ENCODE results near the gene CD101. TPM values are rescaled to one million over a fixed set of nuclear protein-coding genes. Genes with fewer than 3 reads are reported as not detected.

CD101 gene
- total RNA-seq, 1 experiment from 2014 or later, result 1.2 TPM

GRCh38 chr1:117077267-117077666, 75.7 kb downstream of the CD101 start:
- H3K79me2 ChIP-seq (ENCODE audit: insufficient read depth, low read length), result no peaks in the 10 kb centered on the region; the same call in 1 of the 2 replicates
- no peak overlapping the region for H3K9ac ChIP-seq (ENCODE audit: low read length)
- peak; percentile 44; the same call in 1 of the 2 replicates for TF ChIP-seq CEBPB (IDR thresholded peaks at IDR 0.05; ENCODE audit: low read depth)
- no peak for TF ChIP-seq EGR1 (IDR thresholded peaks at IDR 0.05; ENCODE audit: low read depth)
- TF ChIP-seq EZH2phosphoT487 (IDR thresholded peaks at IDR 0.05; ENCODE audit: borderline replicate concordance), result no peak
- peak; percentile 59; the same call in 1 of the 2 replicates for TF ChIP-seq JUND (IDR thresholded peaks at IDR 0.05)
- TF ChIP-seq SP1 (IDR thresholded peaks at IDR 0.05; ENCODE audit: low read depth), result peak; percentile 14; the same call in 1 of the 2 replicates
- peak; percentile 71 for TF ChIP-seq FOSL1 (IDR thresholded peaks at IDR 0.05; ENCODE audit: low read depth)
- no peak for TF ChIP-seq ZFX (IDR thresholded peaks at IDR 0.05)
- H3K9me2 ChIP-seq (ENCODE audit: insufficient read depth), result no peaks in the 10 kb centered on the region
- peaks cover 33 to 60% of the 10 kb centered on the region in 2 experiments for H3K36me3 ChIP-seq (ENCODE audit: control insufficient read depth in 1 of 2, insufficient read depth in 2 of 2, low read length in 2 of 2)
- no peak overlapping the region for H3K27ac ChIP-seq (ENCODE audit: low read depth, low read length)
- intact Hi-C loops (cut with micrococcal nuclease), result no loop called here
- ChIA-PET CTCF (interaction anchor here (1.1 to 1.3 kb wide), 2 partner anchors 51 to 207 kb away, joined by 6 to 10 read pairs; no protein-coding TSS in a partner anchor), POLR2A (interaction anchor here (0.5 to 1.0 kb wide), 2 partner anchors 21 to 52 kb away, joined by 3 to 4 read pairs; no protein-coding TSS in a partner anchor), RAD21 (ENCODE audit: low non-redundant PET in 1 of 2, low total read pairs in 2 of 2, uncharacterized antibody in 2 of 2, unreplicated experiment in 2 of 2) (interaction anchor here in 1 of 2 experiments (0.7 kb wide), 1 partner anchor 207 kb away, joined by 3 read pairs; no protein-coding TSS in a partner anchor)
- no peaks in the 10 kb centered on the region for H3K9me3 ChIP-seq (ENCODE audit: control insufficient read depth in 1 of 2, insufficient read depth in 1 of 2, low read depth in 1 of 2, low read length in 2 of 2)
- no peak overlapping the region for H3K4me3 ChIP-seq (replicated peaks in 1 of 2; ENCODE audit: low read depth in 1 of 2, low read length in 2 of 2)
- ATAC-seq (peak; percentile 40; the same call in 1 of the 2 replicates), DNase-seq (ENCODE audit: low read depth, low spot score) (peak; percentile 48)
- no peak overlapping the region for H3K4me2 ChIP-seq (ENCODE audit: low read length)
- no TSS peak for BruUV-seq (replicated peaks)
- H3K27me3 ChIP-seq (ENCODE audit: insufficient read depth, low read length), result no peaks in the 10 kb centered on the region
- H2AFZ ChIP-seq (ENCODE audit: low read depth, low read length, poor library complexity, severe bottlenecking), result no peak overlapping the region
- no peaks in the 10 kb centered on the region for H4K20me1 ChIP-seq (ENCODE audit: insufficient read depth)
- H3K4me1 ChIP-seq (ENCODE audit: control insufficient read depth in 1 of 2, insufficient read depth in 2 of 2, low read length in 2 of 2), result peaks cover 0 to 8% of the 10 kb centered on the region in 2 experiments; a peak in 2 of 4 replicates

- ATAC-seq (no peak), DNase-seq (ENCODE audit: low read depth, low spot score) (no peak)
- ChIA-PET CTCF (no interaction called here), RAD21 (ENCODE audit: low non-redundant PET in 1 of 2, low total read pairs in 2 of 2, uncharacterized antibody in 2 of 2, unreplicated experiment in 2 of 2) (no interaction called here), POLR2A (no interaction called here)
- Histone ChIP-seq H3K79me2 (ENCODE audit: insufficient read depth, low read length) (no peaks in the 10 kb centered on the region), H3K9me3 (ENCODE audit: control insufficient read depth in 1 of 2, insufficient read depth in 1 of 2, low read depth in 1 of 2, low read length in 2 of 2) (no peaks in the 10 kb centered on the region), H3K9ac (ENCODE audit: low read length) (no peak overlapping the region), H2AFZ (ENCODE audit: low read depth, low read length, poor library complexity, severe bottlenecking) (no peak overlapping the region), H3K4me3 (replicated peaks in 1 of 2; ENCODE audit: low read depth in 1 of 2, low read length in 2 of 2) (no peak overlapping the region), H3K4me2 (ENCODE audit: low read length) (no peak overlapping the region), H3K27me3 (ENCODE audit: insufficient read depth, low read length) (no peaks in the 10 kb centered on the region), H3K36me3 (ENCODE audit: control insufficient read depth in 1 of 2, insufficient read depth in 2 of 2, low read length in 2 of 2) (peaks cover 38 to 49% of the 10 kb centered on the region in 2 experiments), H3K27ac (ENCODE audit: low read depth, low read length) (no peak overlapping the region), H4K20me1 (ENCODE audit: insufficient read depth) (no peaks in the 10 kb centered on the region), H3K9me2 (ENCODE audit: insufficient read depth) (no peaks in the 10 kb centered on the region), H3K4me1 (ENCODE audit: control insufficient read depth in 1 of 2, insufficient read depth in 2 of 2, low read length in 2 of 2) (peaks cover 0 to 8% of the 10 kb centered on the region in 2 experiments; a peak in 2 of 4 replicates)
- no peak for TF ChIP-seq TCF7L2 (IDR thresholded peaks at IDR 0.05; ENCODE audit: borderline replicate concordance, extremely low read depth, insufficient read depth, insufficient read length)
- no peak for TF ChIP-seq SIN3A (IDR thresholded peaks at IDR 0.05; ENCODE audit: low read depth)
- no peak for TF ChIP-seq CTCF (IDR thresholded peaks at IDR 0.05 in 2 of 3, conservative IDR thresholded peaks at IDR 0.05 in 1 of 3; ENCODE audit: borderline replicate concordance in 1 of 3, insufficient read depth in 1 of 3, low read depth in 2 of 3, low read length in 2 of 3)
- TF ChIP-seq EGR1 (IDR thresholded peaks at IDR 0.05; ENCODE audit: low read depth), result no peak
- no peak for TF ChIP-seq MAX (IDR thresholded peaks at IDR 0.05)
- no peak for TF ChIP-seq EZH2phosphoT487 (IDR thresholded peaks at IDR 0.05; ENCODE audit: borderline replicate concordance)
- TF ChIP-seq SRF (IDR thresholded peaks at IDR 0.05; ENCODE audit: low read depth), result no peak
- no peak for TF ChIP-seq RAD21 (IDR thresholded peaks at IDR 0.05; ENCODE audit: low read depth)
- no peak for TF ChIP-seq CEBPB (IDR thresholded peaks at IDR 0.05; ENCODE audit: low read depth)
- TF ChIP-seq ELF1 (IDR thresholded peaks at IDR 0.05; ENCODE audit: borderline replicate concordance, low read depth), result no peak
- no peak for TF ChIP-seq POLR2A (IDR thresholded peaks at IDR 0.05; ENCODE audit: borderline replicate concordance, extremely low read depth, insufficient read depth, insufficient read length)
- no peak for TF ChIP-seq ZFX (IDR thresholded peaks at IDR 0.05)
- TF ChIP-seq JUND (IDR thresholded peaks at IDR 0.05), result no peak
- no peak for TF ChIP-seq FOSL1 (IDR thresholded peaks at IDR 0.05; ENCODE audit: low read depth)
- TF ChIP-seq EZH2 (IDR thresholded peaks at IDR 0.05), result no peak
- TF ChIP-seq ATF3 (IDR thresholded peaks at IDR 0.05), result no peak
- BruUV-seq (replicated peaks), result no TSS peak
- intact Hi-C loops (cut with micrococcal nuclease), result no loop called here
Measured at GRCh38 chr1:117079737-117080136, 78.2 kb downstream of the CD101 start.
